ENCODE measurements around the gene CARD14.

CARD14 gene
- total RNA-seq = 0 to 1.6 (median 0.08) reads per million in 4 donors

DNA sequence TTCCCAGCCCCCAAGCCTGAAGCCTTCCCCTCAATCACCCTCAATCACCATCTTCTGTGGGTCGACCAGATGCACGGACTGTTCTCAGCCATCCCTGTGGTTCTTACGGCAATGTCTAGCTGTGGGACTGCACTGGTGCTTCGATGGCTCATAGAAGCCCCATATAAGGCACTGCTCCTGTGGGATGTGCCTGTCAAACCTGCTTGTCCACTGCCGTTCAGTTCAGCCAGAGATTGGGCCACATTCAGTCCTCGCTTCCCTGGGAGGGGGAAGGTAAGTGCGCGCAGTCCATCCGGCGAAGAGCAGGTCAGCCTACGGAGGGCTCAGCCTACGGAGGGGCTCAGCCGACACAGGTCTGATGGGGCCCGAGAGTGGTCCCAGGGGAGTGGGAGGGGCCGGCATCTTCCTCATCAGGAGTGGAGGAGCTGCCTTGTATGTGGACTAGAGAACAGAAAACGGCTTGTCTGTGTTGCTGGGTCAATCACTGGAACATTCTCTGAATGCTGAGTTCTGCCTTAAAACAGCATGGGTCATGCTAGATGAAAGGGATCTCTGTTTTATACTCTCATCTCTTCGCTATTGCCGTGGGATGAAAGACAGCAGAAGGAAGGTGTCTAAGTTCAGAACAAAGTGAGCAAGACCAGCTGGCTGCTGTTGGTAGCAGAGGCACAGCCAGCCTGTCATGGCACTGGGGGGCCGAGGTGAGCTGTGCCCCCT, at the start of gene CARD14:
CARD14 (plus strand) TSS at position 247 of the 717 bp plus-strand sequence. CDS start 11,409 bp downstream, outside the sequence.
- DNase-seq = no peak

DNA sequence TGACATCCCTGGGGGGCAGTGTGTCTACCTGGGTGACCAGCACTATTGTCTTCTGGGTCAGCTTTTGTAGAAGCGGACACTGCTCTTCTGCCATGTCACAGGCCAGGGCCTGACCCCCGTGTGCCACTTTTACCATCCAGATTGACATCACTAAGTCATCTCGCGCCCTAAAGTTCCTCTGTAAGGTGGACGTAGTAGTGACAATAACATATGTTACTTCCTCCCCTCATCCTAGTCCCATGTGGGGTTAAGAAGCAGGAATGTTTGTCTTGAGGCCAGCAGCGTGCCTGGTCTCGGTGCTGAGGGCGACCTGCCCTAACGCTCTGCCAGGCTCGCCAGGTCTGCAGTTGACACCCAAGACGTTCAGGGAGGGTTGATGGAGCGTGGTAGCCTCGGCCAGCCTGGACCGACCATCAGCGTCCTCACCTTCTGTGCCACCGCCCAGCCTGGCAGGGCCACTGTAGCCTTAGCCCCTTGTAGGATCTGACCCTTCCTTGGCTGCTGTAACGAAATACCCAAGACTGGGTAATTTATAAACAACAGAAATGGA, 47.7 kb upstream of the CARD14 start:
- no peak for DNase-seq

GRCh38 chr17:80122926-80123505, 46.8 kb upstream of the CARD14 start:
- no peak for DNase-seq

DNA sequence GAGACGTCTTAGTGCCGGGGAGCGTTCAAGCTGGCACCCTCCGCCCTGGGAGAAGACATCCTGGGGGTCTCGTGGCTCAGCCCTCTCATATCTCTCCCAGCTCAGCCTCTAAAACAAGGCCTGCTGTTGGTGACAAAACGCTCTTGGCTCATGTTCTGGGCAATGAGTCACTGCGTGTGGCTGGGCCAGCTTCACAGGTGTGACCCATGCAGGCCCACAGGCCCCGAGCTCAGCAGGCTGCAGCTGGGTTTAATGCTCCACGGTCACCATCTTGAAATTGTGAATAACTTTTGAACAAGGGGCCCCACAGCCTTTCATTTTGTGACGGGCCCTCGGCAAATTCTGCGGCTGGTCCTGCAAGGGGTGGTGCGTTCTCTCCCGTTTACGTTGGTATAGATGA, 46.0 kb upstream of the CARD14 start:
- no peak for DNase-seq

DNA sequence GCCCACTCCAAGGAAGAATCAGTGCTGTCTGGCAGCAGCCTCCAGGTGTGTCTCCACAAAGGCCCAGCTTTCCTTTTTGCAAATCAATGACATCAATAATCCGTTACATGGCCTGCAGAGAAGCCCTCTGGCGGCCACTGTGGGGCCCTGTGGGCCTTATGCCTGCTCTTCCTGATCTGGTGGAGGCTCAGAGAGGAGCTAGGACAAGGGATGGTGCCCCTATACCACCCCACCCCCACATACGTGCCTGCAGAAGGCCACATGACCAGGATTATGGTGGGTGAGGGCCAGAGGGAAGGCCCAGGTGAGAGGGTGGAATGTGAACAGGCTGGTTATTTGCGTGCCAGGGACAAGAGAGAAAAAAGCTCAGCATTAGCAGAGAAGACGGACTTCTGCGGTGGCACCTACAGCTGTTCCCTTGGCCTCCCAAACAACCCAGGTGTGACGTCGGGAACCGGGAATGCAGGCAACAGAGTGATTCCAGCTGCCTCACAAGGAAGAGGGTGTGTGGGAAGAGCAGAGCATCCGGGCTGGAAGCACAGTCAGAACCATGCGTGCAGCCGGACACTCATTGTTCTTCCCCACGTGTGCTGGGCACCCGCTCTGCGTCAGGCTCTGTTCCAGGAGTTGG, 45.4 kb upstream of the CARD14 start:
- DNase-seq = no peak

- no peak for DNase-seq
Measured at GRCh38 chr17:80125656-80126448, 44.0 kb upstream of the CARD14 start.

DNA sequence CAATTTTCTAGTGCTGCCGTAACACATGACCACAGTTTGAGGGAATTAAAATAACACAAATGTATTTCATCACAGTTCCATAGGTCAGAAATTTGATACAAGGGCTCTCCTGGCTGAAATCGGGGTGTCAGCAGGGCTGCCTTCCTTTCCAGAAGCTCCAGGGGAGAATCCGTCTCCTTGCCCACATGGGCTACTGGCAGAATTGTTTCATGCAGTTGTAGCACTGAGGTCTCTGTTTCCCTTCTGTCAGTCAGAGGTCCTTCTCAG, 43.4 kb upstream of the CARD14 start:
- no peak for DNase-seq

DNA sequence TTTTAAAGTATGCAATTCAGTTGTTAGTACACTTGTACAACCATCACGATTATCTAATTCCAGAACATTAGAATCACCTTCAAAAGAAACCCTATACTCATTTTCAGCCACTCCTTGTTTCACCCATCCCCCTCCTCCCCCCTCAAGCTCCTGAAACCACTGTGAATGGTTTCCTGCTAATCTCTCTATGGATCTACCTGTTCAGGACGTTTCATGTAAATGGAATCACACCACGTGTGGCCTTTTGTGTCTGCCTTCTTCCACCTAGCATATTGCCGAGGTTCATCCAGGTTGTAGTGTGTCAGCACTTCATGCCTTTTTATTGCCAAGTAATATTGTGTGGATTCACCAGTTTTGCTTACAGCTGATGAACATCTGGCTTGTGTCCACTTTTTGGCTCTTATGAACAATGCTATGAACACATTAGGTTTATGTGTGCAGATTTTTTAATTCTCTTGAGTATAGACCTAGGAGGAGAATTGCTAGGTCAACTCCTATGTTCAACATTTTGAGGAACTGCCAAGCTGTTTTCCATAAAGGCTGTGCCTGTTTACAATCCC, 40.7 kb upstream of the CARD14 start:
- DNase-seq = no peak

- no peak for DNase-seq
Measured at GRCh38 chr17:80130992-80131391, 38.8 kb upstream of the CARD14 start.

- DNase-seq = no peak
Measured at GRCh38 chr17:80132906-80133625, 36.8 kb upstream of the CARD14 start.

DNA sequence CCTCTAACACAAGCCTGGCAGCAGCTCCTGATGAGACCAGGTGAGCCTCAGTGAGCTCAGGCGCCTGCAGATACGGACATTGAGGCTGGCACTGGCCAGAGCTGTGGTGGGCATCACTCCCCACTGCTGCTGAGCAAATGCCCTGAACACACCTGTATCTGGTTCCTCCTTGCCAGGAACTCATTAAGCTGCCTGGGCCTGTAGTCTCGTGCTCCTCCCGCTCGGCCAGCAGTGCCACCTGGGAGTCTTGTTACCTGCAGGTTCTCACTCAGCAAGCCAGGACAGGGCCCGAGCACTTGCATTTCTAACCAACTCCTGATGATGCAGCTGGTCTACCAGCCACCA, 36.2 kb upstream of the CARD14 start:
- no peak for DNase-seq

DNA sequence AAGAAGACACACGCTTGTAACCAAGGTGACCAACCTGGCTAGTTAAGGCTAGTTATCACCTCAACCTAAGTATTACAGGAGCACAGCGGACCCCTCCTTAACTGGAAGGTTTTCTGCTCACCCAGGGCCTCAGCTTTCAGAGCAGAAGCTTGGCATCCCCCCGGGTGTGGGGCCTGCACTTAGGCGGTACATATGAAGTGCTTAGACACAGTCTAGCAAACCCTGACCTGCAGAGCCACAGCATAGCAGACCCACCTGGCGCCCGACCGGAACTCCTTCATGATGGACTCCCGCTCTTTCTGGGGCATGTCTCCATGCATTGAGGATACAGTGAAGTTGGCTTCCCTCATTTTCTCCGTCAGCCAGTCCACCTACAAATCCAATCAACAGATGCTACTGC, 32.7 kb upstream of the CARD14 start:
- DNase-seq = no peak

DNA sequence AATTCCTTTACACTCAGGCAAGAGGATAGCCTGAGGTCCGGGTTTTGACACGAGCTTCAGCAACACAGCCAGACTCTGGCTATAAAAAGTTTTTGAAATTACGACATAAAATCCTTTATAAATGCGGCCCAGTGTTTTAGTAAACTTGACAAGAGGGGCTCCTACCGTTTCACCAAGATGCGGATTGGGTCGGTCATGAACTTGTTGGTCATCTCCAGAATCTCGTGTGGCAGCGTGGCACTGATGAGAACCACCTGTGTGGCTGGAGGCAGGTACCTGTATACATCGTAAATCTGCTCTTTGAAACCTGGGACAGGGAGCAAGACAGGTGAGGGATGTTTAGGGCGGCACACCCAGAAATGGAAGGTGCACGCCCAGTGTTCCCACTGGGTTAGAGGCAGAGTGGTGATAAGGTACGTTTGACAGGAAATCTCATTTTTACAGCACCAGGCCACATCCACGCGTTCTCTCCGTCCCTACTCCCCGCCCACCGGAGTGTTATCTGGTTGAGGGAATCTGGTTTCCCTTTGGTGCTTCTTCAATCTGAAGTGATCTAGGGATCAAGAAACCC, 30.9 kb upstream of the CARD14 start:
- DNase-seq = no peak

DNA sequence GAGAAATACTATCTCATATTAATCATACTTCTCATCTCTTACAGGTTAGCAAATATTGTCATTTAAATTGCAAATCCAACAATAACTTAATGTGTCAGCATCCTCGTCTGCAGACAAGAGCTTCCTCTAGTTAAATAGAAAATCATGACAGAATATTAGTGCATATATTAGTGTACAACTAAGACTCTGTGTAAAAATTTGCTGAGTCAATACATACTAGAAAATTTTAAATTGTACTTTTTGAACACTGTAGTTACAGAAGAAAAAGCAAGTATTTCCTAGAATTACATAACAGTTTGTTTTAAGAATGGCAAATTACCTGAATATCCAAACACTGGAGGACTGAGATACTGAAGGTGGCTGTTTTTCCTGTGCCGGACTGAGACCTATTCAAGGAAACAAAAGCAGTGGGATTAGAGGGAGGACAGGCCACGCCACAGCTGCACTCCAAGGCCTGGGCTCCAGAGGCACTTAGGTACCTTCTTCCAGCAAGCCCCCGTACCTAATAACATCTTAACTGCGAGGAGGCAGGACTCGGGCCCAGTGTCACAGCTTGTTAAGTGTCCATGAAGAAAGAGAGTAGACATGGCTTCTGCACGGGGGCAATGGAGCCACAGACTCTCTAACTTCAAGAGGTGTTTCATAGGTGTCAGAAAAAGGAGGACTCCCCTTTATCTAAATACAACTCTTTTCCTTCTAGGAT, 28.2 kb upstream of the CARD14 start:
- no peak for DNase-seq

GRCh38 chr17:80142929-80143328, 26.9 kb upstream of the CARD14 start:
- no peak for DNase-seq

DNA sequence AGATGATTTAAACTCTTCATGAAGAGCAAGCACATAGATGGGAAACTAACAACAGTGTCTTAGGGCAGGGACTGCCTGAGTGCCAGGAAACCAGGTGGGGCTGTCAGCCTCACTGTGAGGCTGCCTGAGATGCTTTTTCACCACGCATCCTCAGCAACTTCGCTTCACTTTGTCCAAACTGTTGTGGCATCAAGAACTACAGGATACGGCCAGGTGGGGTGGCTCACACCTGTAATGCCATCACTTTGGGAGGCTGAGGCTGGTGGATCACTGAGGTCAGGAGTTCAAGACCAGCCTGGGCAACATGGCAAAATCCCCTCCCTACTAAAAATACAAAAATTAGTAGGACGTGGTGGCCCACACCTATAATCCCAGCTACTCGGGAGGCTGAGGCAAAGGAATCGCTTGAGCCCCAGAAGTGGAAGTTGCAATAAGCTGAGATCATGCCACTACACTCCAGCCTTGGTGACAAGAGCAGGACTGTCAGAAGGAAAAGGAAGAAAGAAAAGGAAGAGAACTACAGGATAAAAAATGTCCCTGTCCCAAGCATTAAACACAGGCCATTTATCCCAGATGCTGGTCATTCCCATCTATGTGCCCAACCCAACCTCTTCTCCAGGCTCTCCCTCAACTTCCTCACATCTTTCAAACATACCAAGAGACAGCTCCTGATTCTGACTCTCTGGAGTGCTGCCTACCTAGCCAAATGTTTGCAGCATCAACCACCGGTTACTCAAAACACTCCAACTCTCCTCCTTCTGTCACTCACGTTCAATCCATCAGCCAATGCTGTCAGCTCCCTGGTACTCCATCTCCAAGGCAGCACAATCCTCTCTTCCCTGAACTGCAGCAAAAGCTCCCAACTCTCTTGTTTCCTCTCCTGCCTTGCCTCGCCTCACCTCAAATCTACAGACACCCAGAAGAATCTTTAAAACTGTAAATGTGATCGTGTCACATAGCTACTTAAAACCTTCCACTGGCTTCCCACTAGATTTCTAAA, 24.5 kb upstream of the CARD14 start:
- peak in 1 of 5 donors; percentile 35 for DNase-seq

- peak in 1 of 5 donors; percentile 35 for DNase-seq
Measured at GRCh38 chr17:80146121-80147034, 23.5 kb upstream of the CARD14 start.

DNA sequence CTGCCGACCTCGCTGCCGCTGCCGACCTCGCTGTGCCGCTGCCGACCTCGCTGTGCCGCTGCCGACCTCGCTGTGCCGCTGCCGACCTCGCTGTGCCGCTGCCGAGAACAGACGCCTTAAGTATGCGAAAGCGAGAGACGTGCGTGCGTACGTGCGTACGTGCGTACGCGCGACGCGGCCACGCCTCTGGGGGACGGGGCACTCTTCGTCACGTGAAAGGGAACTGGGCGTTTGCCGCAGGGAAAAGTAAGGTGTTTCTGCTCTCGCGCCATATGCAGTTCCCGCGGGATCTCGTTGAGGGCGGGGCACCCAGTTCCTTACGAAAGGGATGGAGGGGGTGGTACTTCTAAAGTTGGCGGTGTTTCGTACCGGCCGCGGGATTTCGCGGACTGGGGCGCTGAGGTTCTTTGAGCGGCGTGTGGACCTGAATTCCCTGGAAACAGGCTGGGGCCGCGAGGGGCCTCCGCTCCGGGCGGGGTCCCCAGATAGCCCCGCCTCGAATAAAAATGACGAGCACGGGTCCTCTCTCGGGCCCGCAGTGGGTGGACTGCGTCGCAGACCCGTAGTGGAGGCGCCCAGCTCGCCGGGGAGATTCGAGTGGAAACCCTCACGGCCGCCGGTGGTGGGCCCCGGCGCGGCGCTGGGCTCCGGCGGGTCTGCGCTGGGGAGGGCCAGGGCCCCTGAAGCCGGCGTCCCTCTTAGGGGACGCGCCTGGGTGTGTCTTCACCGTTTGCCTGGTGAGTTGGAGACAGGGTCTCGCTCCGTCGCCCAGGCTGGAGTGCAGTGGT, 22.6 kb upstream of the CARD14 start, which contains the start of gene EIF4A3:
EIF4A3 (minus strand) TSS at position 94 of the 788 bp plus-strand sequence. CDS start 167 bp downstream, outside the sequence.
- peak; percentile 96 to 100 (median 97) for DNase-seq
